HG02588 (cell line): ENCODE measurements around the gene FGF8.

Experiments used
- ATAC-seq: cut with Tn5 transposase; IDR thresholded peaks from one replicate; pipeline ENCODE4 v1.9.1; 2021; ENCODE audit warnings: mild to moderate bottlenecking, moderate library complexity; ENCODE audit not compliant: unreplicated experiment

Gene FGF8

GRCh38 chr10:101782811-101783735, 7.2 kb upstream of the FGF8 start, which contains the start of gene NPM3:
Gene NPM3 (minus strand): TSS chr10:101783446. CDS start chr10:101783390, 56 bp downstream.
- ATAC-seq = peak; percentile 67

- ATAC-seq = no peak
Observed at GRCh38 chr10:101781984-101782810, 6.3 kb upstream of the FGF8 start.

GRCh38 chr10:101781655-101781983, 5.7 kb upstream of the FGF8 start:
- ATAC-seq = no peak

- ATAC-seq = no peak
Observed at GRCh38 chr10:101780818-101781654, 5.1 kb upstream of the FGF8 start.

GRCh38 chr10:101780187-101780817, 4.4 kb upstream of the FGF8 start:
- no peak for ATAC-seq

- ATAC-seq = no peak
Observed at GRCh38 chr10:101779544-101780186, 3.8 kb upstream of the FGF8 start.

- no peak for ATAC-seq
Observed at GRCh38 chr10:101778781-101779543, 3.0 kb upstream of the FGF8 start.

GRCh38 chr10:101778151-101778780, 2.4 kb upstream of the FGF8 start:
- ATAC-seq = no peak

GRCh38 chr10:101777619-101778145, 1.8 kb upstream of the FGF8 start:
- no peak for ATAC-seq

- ATAC-seq = no peak
Observed at GRCh38 chr10:101776161-101776817, 375 bp upstream of the FGF8 start.

GRCh38 chr10:101774589-101775272, 1.2 kb downstream of the FGF8 start:
- ATAC-seq = no peak

- no peak for ATAC-seq
Observed at GRCh38 chr10:101773923-101774588, 1.9 kb downstream of the FGF8 start.

GRCh38 chr10:101772895-101773761, 2.8 kb downstream of the FGF8 start:
- ATAC-seq = no peak

GRCh38 chr10:101772017-101772894, 3.7 kb downstream of the FGF8 start:
- no peak for ATAC-seq

- no peak for ATAC-seq
Observed at GRCh38 chr10:101771380-101771779, 4.5 kb downstream of the FGF8 start.
